HG03135 (cell line): ENCODE data around the gene CCDC7.
"Not testable (repeated sequence)": the region's sequence is repeated elsewhere in the genome, so short reads cannot be mapped to it uniquely, and the experiment has no call there.

Source experiments
- ATAC-seq: cut with Tn5 transposase; IDR thresholded peaks from one replicate; pipeline ENCODE4 v1.9.1; 2021; ENCODE audit warnings: mild to moderate bottlenecking, moderate library complexity; ENCODE audit not compliant: unreplicated experiment

CCDC7 gene

DNA sequence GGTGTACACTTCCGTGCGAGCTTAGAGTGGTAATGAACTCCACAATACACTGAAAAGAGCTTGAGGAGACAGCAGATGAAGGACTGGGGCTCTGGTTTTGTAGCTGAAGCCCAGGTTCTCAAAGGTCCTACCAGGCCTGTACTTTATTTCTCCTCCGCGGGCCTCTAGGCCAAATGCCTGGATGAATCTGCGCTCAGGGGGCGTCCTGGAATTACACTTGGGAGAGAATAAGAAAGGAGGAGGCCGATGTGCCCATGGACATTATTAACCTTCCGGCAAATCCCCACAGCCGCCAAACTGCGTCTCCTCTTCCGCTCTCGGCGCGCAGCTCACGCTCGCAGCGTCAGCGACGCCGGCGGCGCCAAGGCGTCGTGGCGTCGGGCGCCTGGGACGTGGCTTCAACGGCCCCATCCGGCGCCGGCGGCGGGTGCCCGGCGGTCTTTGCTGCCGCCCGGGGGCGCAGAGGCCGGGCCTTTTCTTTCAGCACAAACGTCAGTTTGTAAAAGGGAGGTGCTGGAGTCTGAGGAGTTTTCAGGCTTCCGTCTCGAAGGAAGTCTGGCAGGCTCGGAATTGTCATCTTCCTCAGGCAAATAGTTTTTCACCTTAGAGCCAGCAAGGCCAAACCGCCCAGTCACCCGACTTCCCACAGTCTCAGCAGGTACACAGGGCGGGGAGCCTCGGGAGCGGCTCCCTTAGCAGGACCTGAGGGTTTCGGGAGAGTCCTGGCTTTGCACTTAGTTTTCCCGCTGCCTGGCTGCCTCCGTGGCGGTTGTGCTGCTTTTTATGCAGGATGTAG lies at the start of gene CCDC7:
Gene CCDC7 (plus strand): TSS at position 401 of the 796 bp plus-strand sequence. CDS start 5,503 bp downstream, outside the sequence.
- peak; percentile 97 for ATAC-seq

DNA sequence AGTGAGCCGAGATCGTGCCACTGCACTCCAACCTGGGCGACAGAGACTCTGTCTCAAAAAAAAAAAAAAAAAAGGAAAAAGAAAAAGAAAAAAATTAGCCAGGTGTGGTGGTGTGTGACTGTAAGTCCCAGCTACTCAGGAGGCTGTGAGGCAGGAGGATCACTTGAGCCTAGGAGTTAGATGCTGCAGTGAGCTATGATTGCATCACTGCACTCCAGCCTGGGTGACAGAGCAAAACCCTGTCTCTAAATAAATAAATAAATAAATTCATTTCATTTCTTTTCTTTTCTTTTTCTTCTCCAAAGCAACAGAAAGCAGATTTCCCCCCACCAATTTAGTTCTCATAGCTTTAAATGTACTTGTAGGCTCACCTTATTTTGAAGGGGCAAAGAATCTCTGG lies 48.8 kb upstream of the CCDC7 start:
- ATAC-seq: not testable (repeated sequence)

DNA sequence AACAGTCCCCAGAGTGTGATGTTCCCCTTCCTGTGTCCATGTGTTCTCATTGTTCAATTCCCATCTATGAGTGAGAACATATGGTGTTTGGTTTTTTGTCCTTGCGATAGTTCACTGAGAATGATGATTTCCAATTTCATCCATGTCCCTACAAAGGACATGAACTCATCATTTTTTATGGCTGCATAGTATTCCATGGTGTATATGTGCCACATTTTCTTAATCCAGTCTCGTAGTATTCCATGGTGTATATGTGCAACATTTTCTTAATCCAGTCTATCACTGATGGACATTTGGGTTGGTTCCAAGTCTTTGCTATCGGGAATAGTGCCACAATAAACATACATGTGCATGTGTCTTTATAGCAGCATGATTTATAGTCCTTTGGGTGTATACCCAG lies 46.2 kb upstream of the CCDC7 start:
- ATAC-seq: not testable (repeated sequence)

DNA sequence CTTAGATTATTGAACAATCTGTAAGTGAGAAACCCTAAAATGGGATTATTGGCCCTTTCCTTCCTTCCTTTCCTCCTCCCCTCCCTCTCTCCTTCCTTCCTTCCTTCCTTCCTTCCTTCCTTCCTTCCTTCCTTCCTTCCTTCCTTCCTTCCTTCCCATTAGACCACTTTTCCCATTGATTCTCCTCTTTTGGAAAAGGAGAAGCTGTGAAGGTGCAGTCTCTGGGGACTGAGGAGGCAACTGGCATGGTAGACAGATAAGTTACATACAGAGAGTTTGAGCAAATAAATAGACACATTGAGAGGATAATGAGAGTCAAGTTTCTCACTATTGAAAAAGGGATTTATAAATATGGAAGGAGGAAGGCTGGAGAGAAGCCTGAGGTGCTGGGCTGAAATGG lies 45.0 kb upstream of the CCDC7 start:
- ATAC-seq: no peak

DNA sequence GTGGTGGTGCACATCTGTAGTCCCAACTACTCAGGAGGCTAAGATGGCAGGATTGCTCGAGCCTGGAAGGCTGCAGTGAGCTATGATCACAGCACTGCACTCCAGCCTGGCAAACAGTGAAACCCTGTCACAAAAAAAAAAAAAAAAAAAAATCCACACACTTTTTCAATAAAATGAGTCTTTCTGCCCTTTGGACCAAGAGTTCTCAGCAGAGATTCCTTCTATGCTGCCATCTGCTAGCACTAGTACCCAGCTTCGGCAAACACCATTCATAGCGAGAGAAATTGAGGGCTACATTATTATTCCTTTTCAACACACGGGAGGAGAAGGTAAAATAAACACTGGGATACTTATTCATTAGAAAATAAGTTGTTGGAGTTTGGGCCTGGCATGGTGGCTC lies 43.4 kb upstream of the CCDC7 start:
- ATAC-seq: no peak

DNA sequence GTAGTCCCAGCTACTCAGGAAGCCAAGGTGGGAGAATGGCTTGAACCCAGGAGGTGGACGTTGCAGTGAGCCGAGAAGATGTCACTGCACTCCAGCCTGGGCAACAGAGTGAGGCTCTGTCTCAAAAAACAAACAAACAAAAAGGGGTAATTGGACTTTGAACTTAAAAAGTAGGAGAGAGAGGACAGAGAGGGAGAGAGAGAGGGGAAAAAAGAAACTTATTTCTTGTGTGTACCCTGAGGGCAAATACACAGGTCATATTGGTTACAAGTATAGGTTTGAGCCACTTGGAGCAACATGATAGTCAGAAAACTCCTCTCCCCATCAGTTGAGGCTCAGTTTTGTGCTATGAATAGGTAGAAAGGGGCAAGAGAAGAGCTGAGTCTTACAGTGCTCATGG lies 42.8 kb upstream of the CCDC7 start:
- no peak for ATAC-seq

DNA sequence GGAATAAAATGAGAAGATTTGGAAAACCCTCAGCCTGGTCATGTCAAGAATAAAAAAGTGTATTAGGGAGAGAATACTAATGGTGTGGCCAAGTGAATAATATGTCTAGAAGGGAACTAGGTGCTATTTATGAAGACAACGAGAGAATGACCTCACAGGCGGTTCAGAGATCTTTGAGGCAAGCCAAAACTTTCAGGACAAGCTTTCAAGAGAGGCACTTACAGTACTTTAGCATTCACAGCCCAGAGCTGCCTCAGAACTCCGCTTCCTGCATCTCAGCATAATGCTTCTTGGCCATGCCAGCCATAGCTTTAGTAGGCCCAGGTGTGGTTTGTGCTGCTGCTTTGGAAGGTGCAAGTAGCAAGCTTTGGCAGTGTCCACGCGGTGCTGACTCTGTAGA lies 37.2 kb upstream of the CCDC7 start:
- ATAC-seq: no peak

DNA sequence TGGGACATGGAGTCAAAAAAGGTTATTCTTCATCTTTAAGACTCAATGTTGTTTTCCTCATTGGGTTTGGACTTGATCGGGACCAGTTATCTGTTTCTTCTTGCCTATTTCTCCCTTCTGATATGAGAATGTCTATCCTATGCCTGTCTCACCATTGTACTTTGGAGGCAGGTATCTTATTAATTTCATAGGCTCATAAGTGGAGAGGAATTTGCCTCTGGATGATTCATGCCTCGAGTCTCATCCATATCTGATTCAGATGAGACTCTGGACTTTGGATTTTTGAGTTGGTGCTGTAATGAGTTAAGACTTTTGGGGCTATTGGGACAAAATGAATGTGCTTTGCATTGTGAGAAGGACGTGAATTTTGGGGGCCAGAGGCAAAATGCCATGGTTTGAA lies 36.2 kb upstream of the CCDC7 start:
- ATAC-seq: no peak

DNA sequence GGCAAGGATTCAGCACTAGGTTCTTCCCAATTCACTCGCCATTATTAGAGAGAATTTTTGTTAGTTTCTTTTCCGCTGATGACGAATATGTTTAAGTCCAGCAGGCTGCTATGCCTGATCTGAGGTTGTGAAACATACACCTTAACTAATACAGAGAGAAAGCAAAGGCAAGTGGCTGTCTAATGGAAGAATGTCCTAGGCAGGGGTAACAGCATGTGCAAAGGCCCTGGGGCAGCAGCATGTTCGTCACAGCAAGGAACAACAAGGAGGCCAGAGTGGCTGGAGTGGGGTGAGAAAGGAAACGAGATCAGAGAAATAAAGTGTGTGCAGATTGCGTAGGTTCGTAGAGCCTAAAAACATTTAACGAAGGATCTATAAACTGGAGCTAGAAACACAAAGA lies 35.4 kb upstream of the CCDC7 start:
- no peak for ATAC-seq

DNA sequence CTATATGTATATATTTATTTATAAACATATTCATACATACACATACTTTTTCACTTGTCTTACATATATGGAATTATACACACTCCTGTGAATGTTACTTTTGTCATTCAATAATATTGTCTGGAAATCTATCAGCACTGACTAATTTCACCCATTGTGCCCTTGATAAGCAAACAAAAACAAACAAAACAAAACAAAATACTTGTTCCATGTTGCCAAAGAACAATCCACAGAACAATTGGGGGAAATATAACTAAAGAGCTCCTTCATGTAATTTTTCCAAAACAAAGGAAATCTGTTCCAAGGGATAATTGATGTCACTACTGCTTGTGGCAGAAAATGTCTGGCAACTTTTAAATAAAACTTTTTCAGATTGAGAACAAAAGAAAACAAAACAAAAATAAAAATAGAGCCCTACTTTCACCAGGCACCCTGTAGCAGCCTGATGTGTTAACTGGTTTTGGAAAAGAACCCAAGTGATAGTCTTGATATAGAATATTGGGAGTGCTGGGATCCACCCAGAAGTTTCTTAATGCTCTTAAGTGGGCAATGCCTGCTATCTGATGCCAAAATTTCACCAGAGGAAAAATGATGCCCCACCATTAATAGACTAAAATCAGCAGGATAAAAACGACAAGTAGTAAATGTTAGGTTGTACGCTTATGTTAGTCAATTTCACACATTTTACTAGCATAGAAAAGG lies 34.0 kb upstream of the CCDC7 start:
- no peak for ATAC-seq

DNA sequence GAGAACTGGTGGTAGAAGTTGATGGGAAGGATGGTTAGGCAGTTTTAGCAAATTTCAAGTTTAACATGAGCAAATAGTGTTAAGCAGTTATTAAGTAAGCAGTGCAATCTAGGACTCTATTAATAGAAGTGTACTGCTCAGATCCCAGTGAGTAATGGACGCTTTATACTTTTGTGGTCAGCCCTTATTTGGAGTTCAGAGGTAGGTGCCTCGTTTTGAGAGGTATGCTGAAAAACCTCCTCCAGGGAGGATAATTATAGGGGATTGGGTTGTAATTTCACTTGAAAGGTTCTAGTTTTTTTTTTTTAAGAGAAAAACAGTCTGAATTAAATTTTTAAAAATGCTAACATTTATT lies 33.5 kb upstream of the CCDC7 start:
- no peak for ATAC-seq

DNA sequence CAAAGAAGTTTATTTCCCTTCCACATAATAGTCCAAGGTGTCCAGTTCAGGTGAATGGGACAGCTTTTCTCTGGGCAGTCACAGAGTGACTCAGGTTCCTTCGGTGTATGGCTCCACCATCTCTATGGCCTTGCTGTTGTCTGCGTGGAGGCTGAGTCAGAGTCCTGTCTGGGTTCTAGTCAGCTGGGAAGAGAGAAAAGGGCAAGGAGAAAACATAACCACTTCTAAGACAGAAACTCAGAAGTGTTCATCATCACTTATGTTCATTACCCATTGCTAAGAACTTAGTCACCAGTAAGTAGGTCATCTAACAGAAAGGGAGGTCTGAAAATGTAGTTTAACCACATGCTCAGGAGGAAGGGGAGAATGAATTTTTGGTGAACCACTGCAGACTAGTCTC lies 32.4 kb upstream of the CCDC7 start:
- no peak for ATAC-seq

DNA sequence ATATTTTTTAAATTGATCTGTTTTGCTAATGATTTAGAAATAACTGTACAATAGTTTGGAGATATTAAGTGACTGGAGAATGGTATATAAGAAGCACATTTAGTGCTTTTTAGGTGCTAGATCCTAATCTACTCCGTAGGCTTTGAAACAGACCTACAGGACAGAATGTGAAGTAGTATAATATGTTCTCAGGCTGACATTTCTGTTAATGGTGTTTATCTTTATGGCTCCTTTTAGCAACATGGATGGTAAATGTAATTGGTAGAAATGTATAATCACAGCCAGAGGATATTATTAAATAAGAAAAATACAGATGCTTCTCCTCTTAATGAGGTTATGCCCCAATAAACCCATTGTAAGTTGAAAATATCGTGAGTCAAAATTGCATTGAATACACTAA lies 30.6 kb upstream of the CCDC7 start:
- ATAC-seq: no peak

DNA sequence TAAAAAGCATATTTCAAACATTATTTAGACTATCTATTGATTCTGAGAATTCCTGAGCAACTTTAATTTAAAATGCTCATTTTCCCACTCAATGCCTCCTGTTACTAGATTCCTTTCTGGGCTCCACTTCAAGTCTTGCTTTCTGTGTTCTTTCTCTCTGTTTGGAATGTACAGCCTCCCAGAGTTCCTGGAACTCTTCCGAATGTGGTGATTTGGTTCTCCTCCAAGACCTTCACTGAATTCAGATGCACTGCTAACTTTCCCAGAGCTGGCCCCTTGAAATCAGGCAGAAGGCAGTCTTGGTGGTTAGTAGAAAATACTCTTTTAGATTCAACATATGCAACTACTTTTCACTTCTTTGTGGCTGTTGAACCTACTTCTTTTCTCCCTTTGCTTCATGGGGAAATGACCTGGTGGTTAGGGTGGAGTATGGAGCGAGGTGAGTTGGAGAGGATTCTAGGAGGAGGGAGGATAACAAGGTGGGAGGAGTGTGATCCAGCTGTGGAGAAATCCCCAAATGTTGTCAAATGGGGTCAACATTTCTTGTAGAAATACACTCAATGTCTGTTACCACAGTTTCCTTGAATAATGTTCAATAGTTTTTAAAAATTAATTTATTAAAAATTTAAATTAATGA lies 27.9 kb upstream of the CCDC7 start:
- no peak for ATAC-seq

DNA sequence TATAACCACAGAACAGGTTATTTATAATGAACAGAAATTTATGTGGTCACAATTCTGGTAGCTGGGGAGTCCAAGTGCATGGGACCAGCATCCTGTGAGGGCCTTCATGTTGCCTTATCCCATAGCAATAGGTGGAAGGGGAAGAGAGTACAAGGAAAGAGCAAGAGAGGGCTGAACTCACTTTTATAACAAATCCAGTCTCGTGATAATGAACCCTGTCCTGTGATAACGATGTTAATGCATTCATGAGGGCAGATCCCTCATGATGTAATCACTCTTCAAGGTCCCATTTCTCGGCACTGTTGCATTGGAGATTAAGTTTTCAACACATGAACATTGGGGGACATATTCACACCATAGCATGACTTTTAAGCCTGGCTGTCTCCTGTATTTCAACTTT lies 27.4 kb upstream of the CCDC7 start:
- no peak for ATAC-seq

DNA sequence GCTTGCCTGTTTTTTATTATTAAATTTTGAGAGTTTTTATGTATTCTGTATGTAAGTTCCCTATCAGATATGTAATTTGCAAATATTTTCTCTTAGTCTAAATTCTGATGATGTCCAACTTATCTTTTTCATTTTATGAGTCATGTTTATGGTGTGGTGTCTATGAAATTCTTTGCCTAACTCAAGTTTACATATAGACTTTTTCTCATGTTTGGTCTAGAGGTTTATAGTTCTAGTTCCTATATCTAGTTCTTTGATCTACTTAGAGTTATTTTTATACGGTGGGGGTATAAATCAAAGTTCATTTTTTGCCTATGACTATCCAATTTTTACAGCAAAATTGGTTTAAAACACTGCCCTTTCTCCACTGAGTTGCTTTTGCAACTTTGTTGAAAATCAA lies 26.3 kb upstream of the CCDC7 start:
- no peak for ATAC-seq

DNA sequence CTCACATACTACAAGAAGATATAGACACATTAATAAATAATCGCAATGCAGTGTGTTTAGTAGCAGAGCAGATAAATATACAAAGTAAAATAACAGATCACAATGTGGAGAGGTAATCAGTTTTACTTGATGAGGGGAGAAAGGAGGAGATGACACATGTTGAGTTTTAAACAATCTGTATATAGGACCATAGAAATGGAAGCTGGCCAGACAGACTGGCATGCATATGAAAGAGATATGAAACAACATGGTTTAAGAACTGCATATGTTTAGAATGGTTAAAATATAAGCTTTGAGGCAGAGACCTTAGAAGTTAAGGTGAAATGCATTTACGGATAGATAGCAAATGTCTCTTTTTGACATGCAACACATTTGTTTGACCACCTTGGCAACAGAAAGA lies 19.8 kb upstream of the CCDC7 start:
- no peak for ATAC-seq

DNA sequence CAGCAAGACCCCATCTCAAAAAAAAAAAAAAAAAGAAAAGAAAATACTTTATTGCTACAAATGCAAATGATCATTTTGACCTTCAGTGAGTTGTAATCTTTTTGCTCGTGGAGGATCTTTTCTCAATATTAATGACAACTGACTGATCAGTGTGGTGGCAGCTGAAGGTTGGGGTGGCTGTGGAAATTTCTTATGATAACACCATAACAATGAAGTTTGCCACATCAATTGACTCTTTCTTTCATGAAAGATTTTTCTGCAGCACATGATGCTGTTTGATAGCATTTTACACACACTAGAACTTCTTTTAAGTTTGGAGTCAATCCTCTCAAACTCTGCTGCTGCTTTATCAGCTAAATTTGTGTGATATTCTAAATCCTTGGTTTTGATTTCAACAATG lies 12.4 kb upstream of the CCDC7 start:
- no peak for ATAC-seq

DNA sequence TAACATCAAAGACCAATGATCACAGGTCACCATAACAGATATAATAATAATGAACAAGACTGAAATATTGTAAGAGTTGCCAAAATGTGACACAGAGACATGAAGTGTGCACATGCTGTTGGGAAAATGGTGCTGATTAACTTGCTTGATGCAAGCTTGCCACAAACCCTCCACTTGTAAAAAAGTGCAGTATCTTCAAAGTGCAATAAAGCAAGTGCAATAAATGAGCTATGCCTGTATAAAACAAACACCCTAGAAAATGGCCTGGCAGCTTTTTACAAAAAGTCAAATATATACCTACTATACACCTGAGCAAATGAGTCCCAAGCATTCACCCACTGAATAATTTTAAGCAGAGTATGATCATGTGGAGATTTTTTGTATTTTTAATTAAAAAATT lies 9.7 kb upstream of the CCDC7 start:
- ATAC-seq: no peak

DNA sequence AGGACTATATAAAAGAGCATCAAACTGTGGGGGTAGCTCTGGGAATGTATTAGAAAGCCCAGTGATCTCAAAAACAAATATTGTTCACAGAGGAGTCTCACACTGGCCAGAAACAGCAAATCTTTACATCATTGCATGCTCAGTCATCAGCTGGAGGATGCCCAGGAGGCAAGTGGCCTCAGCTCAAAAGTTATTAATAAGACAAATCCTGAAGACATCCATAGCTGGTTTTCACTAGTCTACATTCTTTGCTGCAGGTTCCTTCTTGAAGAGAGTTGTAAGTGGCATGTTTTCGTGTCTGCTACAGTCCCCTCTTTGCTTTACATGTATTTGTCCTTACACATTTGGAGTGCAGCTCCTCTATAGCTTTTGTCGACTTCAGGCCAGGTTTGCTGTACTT lies 8.6 kb upstream of the CCDC7 start:
- ATAC-seq: no peak

DNA sequence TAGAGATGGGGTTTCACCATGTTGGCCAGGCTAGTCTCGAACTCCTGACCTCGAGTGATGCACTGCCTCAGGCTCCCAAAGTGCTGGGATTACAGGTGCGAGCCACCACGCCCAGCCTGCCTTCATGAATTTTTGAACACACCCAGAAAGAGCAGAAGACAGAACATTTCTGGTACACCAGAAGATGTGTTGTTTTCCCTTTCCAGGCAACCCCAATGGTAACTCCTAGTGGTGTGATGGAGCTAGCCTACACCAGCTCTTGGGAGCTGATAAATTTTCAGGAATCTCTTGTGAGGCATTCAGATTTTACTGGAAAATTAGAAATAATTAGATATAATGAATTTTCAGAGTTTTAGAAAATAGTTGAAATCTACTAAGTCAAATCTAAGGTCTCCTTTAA lies 904 bp upstream of the CCDC7 start:
- no peak for ATAC-seq
